ENCODE measurements around the gene ZBED6. TPM values are rescaled to one million over a fixed set of nuclear protein-coding genes. Genes with fewer than 3 reads are reported as not detected.
"Not testable (repeated sequence)": the region's sequence is repeated elsewhere in the genome, so short reads cannot be mapped to it uniquely, and the experiment has no call there.

Gene ZBED6, protein sequence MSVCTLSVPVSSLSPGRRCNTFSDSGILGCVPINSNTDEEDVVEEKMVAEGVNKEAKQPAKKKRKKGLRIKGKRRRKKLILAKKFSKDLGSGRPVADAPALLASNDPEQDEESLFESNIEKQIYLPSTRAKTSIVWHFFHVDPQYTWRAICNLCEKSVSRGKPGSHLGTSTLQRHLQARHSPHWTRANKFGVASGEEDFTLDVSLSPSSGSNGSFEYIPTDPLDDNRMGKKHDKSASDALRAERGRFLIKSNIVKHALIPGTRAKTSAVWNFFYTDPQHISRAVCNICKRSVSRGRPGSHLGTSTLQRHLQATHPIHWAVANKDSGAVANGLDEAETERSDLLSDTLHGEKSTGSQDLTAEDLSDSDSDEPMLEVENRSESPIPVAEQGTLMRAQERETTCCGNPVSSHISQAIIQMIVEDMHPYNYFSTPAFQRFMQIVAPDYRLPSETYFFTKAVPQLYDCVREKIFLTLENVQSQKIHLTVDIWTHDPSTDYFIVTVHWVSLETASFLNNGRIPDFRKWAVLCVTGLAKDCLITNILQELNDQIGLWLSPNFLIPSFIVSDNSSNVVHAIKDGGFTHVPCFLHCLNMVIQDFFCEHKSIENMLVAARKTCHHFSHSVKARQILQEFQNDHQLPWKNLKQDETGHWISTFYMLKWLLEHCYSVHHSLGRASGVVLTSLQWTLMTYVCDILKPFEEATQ (N-terminal part only)
- 11.0 TPM for total RNA-seq

DNA sequence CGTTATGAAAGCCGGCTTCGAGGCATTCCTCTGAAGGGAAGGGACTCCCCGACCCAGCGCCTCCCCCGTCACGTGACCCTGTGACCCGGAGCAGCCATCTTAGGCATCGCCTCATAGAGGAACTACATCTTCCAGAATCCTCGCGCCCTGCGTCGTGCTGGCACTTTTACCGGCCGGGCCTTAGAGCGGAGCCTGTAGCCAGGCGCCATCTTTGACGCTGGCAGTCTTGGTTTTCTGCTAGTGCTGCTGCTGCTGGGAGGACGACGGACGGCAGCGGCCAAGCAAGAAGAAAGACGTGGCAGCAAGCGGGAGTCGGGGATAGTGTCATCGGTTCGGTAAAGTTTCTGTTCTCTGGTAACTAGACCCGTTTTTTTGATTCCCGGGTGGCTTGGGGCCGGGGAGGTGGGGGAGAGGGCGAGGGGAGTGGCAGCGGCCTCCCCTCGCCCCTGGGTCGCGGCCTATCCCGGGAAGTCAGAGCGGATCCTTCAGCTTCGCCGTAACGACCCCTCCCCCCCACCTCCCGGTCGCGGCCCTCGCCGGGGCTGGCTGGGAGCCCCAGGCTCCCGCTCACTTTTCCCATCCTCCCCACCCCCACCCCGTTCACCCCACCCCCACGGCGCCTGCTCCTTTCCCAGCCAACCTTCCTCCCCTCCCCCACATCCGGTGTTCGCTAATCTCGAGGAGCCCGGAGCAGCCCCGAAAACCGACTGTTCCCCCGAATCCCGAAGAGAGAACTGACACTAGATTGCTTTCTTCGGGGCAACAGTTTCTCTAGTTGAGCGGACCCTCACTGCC is at the start of gene ZBED6, which contains the start of gene ZC3H11A:
TSS of gene ZBED6 (plus strand) at position 183 of the 795 bp plus-strand sequence. CDS start 1,900 bp downstream, outside the sequence.
TSS of gene ZC3H11A (plus strand) at position 183 of the 795 bp plus-strand sequence. CDS start 21,448 bp downstream, outside the sequence.
- peaks cover 36 to 42% (median 37%) of the 10 kb centered on the region in 3 donors for H3K4me1 ChIP-seq (ENCODE audit: control insufficient read depth in 3 of 3, insufficient read depth in 3 of 3, low read length in 3 of 3)
- H3K9ac ChIP-seq (ENCODE audit: low read depth in 1 of 3, low read length in 3 of 3) = peak within 1 kb of the TSS; percentile 86 to 96 (median 93)
- peaks cover 0 to 10% (median 0%) of the 10 kb centered on the region in 3 donors for H3K36me3 ChIP-seq (ENCODE audit: control insufficient read depth in 3 of 3, insufficient read depth in 3 of 3, low read length in 3 of 3)
- H3K9me3 ChIP-seq (ENCODE audit: control insufficient read depth in 3 of 3, low read length in 3 of 3) = no peaks in the 10 kb centered on the region
- H3K27ac ChIP-seq (ENCODE audit: low read depth, low read length) = peak within 1 kb of the TSS; percentile 92
- H3K4me3 ChIP-seq (ENCODE audit: low read length in 3 of 3) = peak within 1 kb of the TSS; percentile 66 to 94 (median 82)
- H3K27me3 ChIP-seq (ENCODE audit: control insufficient read depth in 3 of 3, insufficient read depth in 3 of 3, low read length in 3 of 3) = no peaks in the 10 kb centered on the region

DNA sequence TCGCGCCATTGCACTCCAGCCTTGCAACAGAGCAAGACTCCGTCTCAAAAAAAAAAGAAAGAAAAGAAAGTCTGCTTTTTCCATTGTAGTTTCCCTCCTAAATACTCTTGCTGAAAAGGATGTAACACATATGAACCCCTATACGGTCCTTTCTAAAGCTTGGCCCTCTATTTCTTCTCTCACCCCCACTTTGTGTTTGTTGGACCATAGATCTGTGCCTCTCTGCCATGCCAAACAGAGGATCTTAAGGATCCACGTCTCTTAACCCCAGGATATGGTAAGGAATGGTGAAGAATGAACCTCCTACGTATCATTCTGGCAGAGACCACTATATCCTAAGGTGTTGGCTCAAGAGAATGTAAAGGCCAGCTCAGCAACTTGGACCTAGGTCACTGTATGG is 49.1 kb upstream of the ZBED6 start:
- H3K27ac ChIP-seq (ENCODE audit: low read depth, low read length) = no peak overlapping the region
- H3K27me3 ChIP-seq (ENCODE audit: control insufficient read depth in 3 of 3, insufficient read depth in 3 of 3, low read length in 3 of 3) = no peaks in the 10 kb centered on the region
- H3K4me3 ChIP-seq (ENCODE audit: low read length in 3 of 3) = no peak overlapping the region
- peaks cover 15 to 25% (median 21%) of the 10 kb centered on the region in 3 donors for H3K4me1 ChIP-seq (ENCODE audit: control insufficient read depth in 3 of 3, insufficient read depth in 3 of 3, low read length in 3 of 3)
- no peak overlapping the region for H3K9ac ChIP-seq (ENCODE audit: low read depth in 1 of 3, low read length in 3 of 3)
- peaks cover 0 to 3% (median 0%) of the 10 kb centered on the region in 3 donors for H3K36me3 ChIP-seq (ENCODE audit: control insufficient read depth in 3 of 3, insufficient read depth in 3 of 3, low read length in 3 of 3)
- H3K9me3 ChIP-seq (ENCODE audit: control insufficient read depth in 3 of 3, low read length in 3 of 3) = no peaks in the 10 kb centered on the region

DNA sequence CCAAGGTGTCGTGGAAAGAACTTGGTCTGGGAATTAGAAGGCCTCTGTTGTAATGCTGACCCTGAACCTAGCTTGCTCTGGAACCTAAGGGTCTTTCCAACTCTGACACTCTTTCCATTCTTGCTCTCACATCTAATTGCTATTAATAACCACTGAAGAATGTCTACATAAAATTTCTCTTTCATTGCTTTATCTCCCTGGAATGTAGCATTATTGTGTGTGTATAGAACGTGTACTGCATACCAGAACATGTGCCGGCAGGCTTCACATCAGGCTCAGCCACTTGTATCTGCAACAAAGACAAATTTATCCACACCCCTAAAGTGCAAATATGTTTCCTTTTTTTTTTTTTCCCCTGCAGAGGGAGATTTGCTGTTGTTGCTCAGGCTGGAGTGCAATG is 44.4 kb upstream of the ZBED6 start:
- no peaks in the 10 kb centered on the region for H3K36me3 ChIP-seq (ENCODE audit: control insufficient read depth in 3 of 3, insufficient read depth in 3 of 3, low read length in 3 of 3)
- no peak overlapping the region for H3K27ac ChIP-seq (ENCODE audit: low read depth, low read length)
- no peaks in the 10 kb centered on the region for H3K9me3 ChIP-seq (ENCODE audit: control insufficient read depth in 3 of 3, low read length in 3 of 3)
- no peaks in the 10 kb centered on the region for H3K27me3 ChIP-seq (ENCODE audit: control insufficient read depth in 3 of 3, insufficient read depth in 3 of 3, low read length in 3 of 3)
- H3K4me3 ChIP-seq (ENCODE audit: low read length in 3 of 3) = no peak overlapping the region
- no peak overlapping the region for H3K9ac ChIP-seq (ENCODE audit: low read depth in 1 of 3, low read length in 3 of 3)
- H3K4me1 ChIP-seq (ENCODE audit: control insufficient read depth in 3 of 3, insufficient read depth in 3 of 3, low read length in 3 of 3) = peaks cover 0 to 5% (median 5%) of the 10 kb centered on the region in 3 donors

DNA sequence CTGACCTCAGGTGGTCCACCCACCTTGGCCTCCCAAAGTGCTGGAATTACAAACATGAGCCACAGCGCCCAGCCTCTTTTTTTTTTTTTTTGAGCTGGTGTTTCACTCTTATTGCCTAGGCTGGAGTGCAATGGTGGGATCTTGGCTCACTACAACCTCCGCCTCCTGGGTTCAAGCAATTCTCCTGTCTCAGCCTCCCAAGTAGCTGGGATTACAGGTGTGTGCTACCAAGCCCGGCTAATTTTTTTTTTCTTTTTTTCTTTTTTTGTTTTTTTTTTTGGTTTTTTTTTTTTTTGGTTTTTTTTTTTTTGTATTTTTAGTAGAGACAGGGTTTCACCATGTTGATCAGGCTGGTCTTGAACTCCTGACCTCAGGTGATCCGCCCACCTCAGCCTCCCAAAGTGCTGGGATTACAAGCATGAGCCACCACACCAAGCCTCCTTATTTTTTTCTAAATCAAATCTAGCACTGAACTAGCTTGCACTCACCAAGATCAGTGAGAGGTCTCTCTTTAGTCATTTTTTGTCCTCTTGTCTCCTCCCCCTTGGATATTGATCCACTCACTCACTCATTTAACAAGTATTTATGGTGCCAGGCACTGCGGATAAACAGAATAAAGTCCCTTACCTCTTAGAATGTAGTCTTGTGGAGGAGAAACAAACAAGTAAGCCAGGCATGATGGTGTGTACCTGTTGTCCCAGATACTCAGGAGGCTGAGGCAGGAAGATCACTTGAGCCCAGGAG is 43.6 kb upstream of the ZBED6 start:
- H3K36me3 ChIP-seq (ENCODE audit: control insufficient read depth in 3 of 3, insufficient read depth in 3 of 3, low read length in 3 of 3); H3K9ac ChIP-seq (ENCODE audit: low read depth in 1 of 3, low read length in 3 of 3); H3K27me3 ChIP-seq (ENCODE audit: control insufficient read depth in 3 of 3, insufficient read depth in 3 of 3, low read length in 3 of 3); H3K4me3 ChIP-seq (ENCODE audit: low read length in 3 of 3); H3K9me3 ChIP-seq (ENCODE audit: control insufficient read depth in 3 of 3, low read length in 3 of 3); H3K4me1 ChIP-seq (ENCODE audit: control insufficient read depth in 3 of 3, insufficient read depth in 3 of 3, low read length in 3 of 3); H3K27ac ChIP-seq (ENCODE audit: low read depth, low read length): not testable (repeated sequence)

DNA sequence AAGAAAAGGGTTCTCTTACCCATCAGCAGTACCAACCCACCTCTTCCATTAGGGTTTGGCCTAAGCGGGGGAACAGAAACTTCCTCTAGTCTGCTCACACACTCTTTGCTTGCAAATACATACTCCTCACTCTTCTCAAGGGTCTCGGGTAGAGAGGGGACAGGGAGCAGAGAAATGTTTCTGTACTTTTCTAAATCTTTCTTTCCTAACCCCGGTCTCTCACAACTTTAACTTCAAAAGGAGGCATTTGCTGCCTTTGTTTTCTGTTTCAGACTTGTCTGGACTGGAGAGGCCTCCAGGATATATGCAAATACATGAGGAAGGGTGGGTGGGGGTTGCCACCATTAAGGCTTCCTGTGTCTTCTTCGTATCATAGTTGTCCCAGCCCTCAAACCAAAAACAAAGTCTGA is 41.0 kb upstream of the ZBED6 start:
- Histone ChIP-seq H3K9ac (ENCODE audit: low read depth in 1 of 3, low read length in 3 of 3) (no peak overlapping the region), H3K4me1 (ENCODE audit: control insufficient read depth in 3 of 3, insufficient read depth in 3 of 3, low read length in 3 of 3) (peaks cover 0 to 5% (median 5%) of the 10 kb centered on the region in 3 donors), H3K4me3 (ENCODE audit: low read length in 3 of 3) (no peak overlapping the region), H3K9me3 (ENCODE audit: control insufficient read depth in 3 of 3, low read length in 3 of 3) (no peaks in the 10 kb centered on the region), H3K27ac (ENCODE audit: low read depth, low read length) (no peak overlapping the region), H3K36me3 (ENCODE audit: control insufficient read depth in 3 of 3, insufficient read depth in 3 of 3, low read length in 3 of 3) (no peaks in the 10 kb centered on the region), H3K27me3 (ENCODE audit: control insufficient read depth in 3 of 3, insufficient read depth in 3 of 3, low read length in 3 of 3) (no peaks in the 10 kb centered on the region)

DNA sequence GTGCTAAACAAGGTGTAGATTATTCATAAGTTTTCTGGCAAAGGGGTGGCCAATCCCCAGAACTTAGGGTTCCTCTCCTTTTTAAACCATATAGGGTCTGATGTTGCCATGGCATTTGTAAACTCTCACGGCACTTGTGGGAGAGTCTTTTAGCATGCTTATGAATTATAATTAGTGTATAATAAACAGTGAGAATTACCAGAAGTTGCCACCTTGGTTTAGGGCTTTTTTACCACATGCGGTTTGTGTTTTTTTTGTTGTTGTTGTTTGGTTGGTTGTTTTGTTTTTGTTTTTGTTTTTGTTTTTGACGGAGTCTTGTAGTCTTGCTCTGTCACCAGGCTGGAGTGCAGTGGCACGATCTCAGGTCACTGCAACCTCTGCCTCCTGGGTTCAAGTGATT is 39.4 kb upstream of the ZBED6 start:
- Histone ChIP-seq H3K36me3 (ENCODE audit: control insufficient read depth in 3 of 3, insufficient read depth in 3 of 3, low read length in 3 of 3) (no peaks in the 10 kb centered on the region), H3K27ac (ENCODE audit: low read depth, low read length) (no peak overlapping the region), H3K27me3 (ENCODE audit: control insufficient read depth in 3 of 3, insufficient read depth in 3 of 3, low read length in 3 of 3) (no peaks in the 10 kb centered on the region), H3K9ac (ENCODE audit: low read depth in 1 of 3, low read length in 3 of 3) (no peak overlapping the region), H3K4me1 (ENCODE audit: control insufficient read depth in 3 of 3, insufficient read depth in 3 of 3, low read length in 3 of 3) (peaks cover 0 to 1% (median under 1%) of the 10 kb centered on the region in 3 donors), H3K4me3 (ENCODE audit: low read length in 3 of 3) (no peak overlapping the region), H3K9me3 (ENCODE audit: control insufficient read depth in 3 of 3, low read length in 3 of 3) (no peaks in the 10 kb centered on the region)

DNA sequence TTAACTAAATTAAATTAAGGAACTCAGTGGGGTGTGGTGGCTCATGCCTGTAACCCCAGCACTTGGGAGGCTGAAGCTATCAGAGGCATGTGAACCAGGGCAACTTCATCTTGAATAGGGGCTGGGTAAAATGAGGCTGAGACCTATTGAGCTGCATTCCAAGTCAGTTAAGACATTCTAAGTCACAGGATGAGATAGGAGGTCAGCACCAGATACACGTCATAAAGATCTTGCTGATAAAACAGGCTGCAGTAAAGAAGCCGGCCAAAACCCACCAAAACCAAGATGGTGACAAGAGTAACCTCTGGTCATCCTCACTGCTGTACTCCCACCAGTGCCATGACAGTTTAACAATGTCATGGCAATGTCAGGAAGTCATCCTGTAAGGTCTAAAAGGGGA is 36.7 kb upstream of the ZBED6 start:
- H3K4me3 ChIP-seq (ENCODE audit: low read length in 3 of 3); H3K9ac ChIP-seq (ENCODE audit: low read depth in 1 of 3, low read length in 3 of 3); H3K4me1 ChIP-seq (ENCODE audit: control insufficient read depth in 3 of 3, insufficient read depth in 3 of 3, low read length in 3 of 3); H3K27me3 ChIP-seq (ENCODE audit: control insufficient read depth in 3 of 3, insufficient read depth in 3 of 3, low read length in 3 of 3); H3K27ac ChIP-seq (ENCODE audit: low read depth, low read length); H3K9me3 ChIP-seq (ENCODE audit: control insufficient read depth in 3 of 3, low read length in 3 of 3); H3K36me3 ChIP-seq (ENCODE audit: control insufficient read depth in 3 of 3, insufficient read depth in 3 of 3, low read length in 3 of 3): not testable (repeated sequence)

DNA sequence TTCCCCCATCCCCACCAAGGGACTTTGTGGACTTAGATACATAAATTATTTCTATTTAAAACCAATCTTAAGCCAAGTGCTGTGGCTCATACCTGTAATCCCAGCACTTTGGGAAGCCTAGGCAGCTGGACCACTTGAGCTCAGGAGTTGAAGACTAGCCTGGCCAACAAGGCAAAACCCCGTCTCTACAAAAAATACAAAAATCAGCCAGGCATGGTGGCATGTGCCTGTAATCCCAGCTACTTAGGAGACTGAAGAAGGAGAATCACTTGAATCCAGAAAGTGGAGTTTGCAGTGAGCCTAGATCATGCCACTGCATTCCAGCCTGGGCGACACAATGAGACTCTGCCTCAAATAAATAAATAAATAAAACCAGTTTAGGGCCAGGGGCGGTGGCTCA is 34.9 kb upstream of the ZBED6 start:
- Histone ChIP-seq H3K36me3 (ENCODE audit: control insufficient read depth in 3 of 3, insufficient read depth in 3 of 3, low read length in 3 of 3) (no peaks in the 10 kb centered on the region), H3K9ac (ENCODE audit: low read depth in 1 of 3, low read length in 3 of 3) (no peak overlapping the region), H3K27me3 (ENCODE audit: control insufficient read depth in 3 of 3, insufficient read depth in 3 of 3, low read length in 3 of 3) (no peaks in the 10 kb centered on the region), H3K9me3 (ENCODE audit: control insufficient read depth in 3 of 3, low read length in 3 of 3) (no peaks in the 10 kb centered on the region), H3K4me3 (ENCODE audit: low read length in 3 of 3) (no peak overlapping the region), H3K27ac (ENCODE audit: low read depth, low read length) (no peak overlapping the region), H3K4me1 (ENCODE audit: control insufficient read depth in 3 of 3, insufficient read depth in 3 of 3, low read length in 3 of 3) (no peaks in the 10 kb centered on the region)

DNA sequence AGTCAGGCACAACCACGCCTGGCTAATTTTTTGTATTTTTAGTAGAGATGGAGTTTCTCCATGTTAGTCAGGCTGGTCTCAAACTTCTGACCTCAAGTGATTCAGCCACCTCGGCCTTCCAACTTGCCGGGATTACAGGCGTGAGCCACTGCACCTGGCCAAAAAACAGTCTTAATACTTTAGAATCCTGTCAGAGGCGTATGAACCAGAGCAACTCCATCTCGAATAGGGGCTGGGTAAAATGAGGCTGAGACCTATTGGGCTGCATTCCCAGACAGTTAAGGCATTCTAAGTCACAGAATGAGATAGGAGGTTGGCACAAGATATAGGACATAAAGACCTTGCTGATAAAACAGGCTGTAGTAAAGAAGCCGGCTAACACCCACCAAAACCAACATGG is 33.5 kb upstream of the ZBED6 start:
- not testable (repeated sequence) for H3K27me3 ChIP-seq (ENCODE audit: control insufficient read depth in 3 of 3, insufficient read depth in 3 of 3, low read length in 3 of 3); H3K9ac ChIP-seq (ENCODE audit: low read depth in 1 of 3, low read length in 3 of 3); H3K4me3 ChIP-seq (ENCODE audit: low read length in 3 of 3); H3K27ac ChIP-seq (ENCODE audit: low read depth, low read length); H3K9me3 ChIP-seq (ENCODE audit: control insufficient read depth in 3 of 3, low read length in 3 of 3); H3K4me1 ChIP-seq (ENCODE audit: control insufficient read depth in 3 of 3, insufficient read depth in 3 of 3, low read length in 3 of 3); H3K36me3 ChIP-seq (ENCODE audit: control insufficient read depth in 3 of 3, insufficient read depth in 3 of 3, low read length in 3 of 3)
